SK-N-SH treated with all-trans-retinoic acid at 6 μM for 48 hours (cell line): Measurements from ENCODE around the gene ASB2.

Source experiments
- ATAC-seq: fragments of 200-7000 bp; cut with Tn5 transposase; 3 replicates; pipeline ENCODE4 v1.9.1; 2020; ENCODE audit warnings: mild to moderate bottlenecking, moderate library complexity
- ARNTL ChIP-seq: fragments of 450-650 bp; formaldehyde crosslinking; IDR thresholded peaks from 2 replicates; pipeline ENCODE4 v1.5.0; 2020; ENCODE audit warnings: low read depth, mild to moderate bottlenecking, moderate library complexity, borderline replicate concordance
- CSDC2 ChIP-seq: fragments of 250-450 bp; sonication (Bioruptor Pico); IDR thresholded peaks from 2 replicates; pipeline ENCODE4 v1.5.0; 2020; ENCODE audit warnings: mild to moderate bottlenecking, moderate library complexity
- ESRRG ChIP-seq: fragments of 250-450 bp; sonication (Bioruptor Pico); IDR thresholded peaks from 2 replicates; pipeline ENCODE4 v1.6.1; 2021; ENCODE audit warnings: mild to moderate bottlenecking
- GLIS3 ChIP-seq: fragments of 250-450 bp; sonication (Bioruptor Pico); IDR thresholded peaks from 2 replicates; pipeline ENCODE4 v1.5.0; 2020; ENCODE audit warnings: mild to moderate bottlenecking, moderate library complexity
- OSR1 ChIP-seq: fragments of 250-450 bp; sonication (Bioruptor Pico); IDR thresholded peaks from 2 replicates; pipeline ENCODE4 v1.8.0; 2022; ENCODE audit warnings: moderate library complexity, mild to moderate bottlenecking, inconsistent platforms
- PPARA ChIP-seq: fragments of 250-450 bp; sonication (Bioruptor Pico); IDR thresholded peaks from 2 replicates; pipeline ENCODE4 v1.5.0; 2020; ENCODE audit warnings: mild to moderate bottlenecking, borderline replicate concordance
- RARB ChIP-seq: fragments of 250-450 bp; sonication (Bioruptor Pico); IDR thresholded peaks from 2 replicates; pipeline ENCODE4 v1.8.0; 2021; ENCODE audit warnings: mild to moderate bottlenecking, moderate library complexity
- SNAI2 ChIP-seq: fragments of 250-450 bp; sonication (Bioruptor Pico); IDR thresholded peaks from 2 replicates; pipeline ENCODE4 v1.5.0; 2020; ENCODE audit warnings: mild to moderate bottlenecking, moderate library complexity
- TOX ChIP-seq: fragments of 250-450 bp; sonication (Bioruptor Pico); IDR thresholded peaks from 2 replicates; pipeline ENCODE4 v1.8.0; 2021; ENCODE audit warnings: mild to moderate bottlenecking, moderate library complexity, borderline replicate concordance
- ZC3H10 ChIP-seq: fragments of 250-450 bp; sonication (Bioruptor Pico); IDR thresholded peaks from 2 replicates; pipeline ENCODE4 v1.5.1; 2021; ENCODE audit warnings: mild to moderate bottlenecking, moderate library complexity
- ZFP3 ChIP-seq: fragments of 250-450 bp; sonication (Bioruptor Pico); IDR thresholded peaks from 2 replicates; pipeline ENCODE4 v1.5.0; 2020; ENCODE audit warnings: mild to moderate bottlenecking, moderate library complexity
- ZFP30 ChIP-seq: fragments of 450-650 bp; formaldehyde crosslinking; IDR thresholded peaks from 2 replicates; pipeline ENCODE4 v1.5.0; 2022; ENCODE audit warnings: mild to moderate bottlenecking, moderate library complexity
- ZNF565 ChIP-seq: fragments of 450-650 bp; formaldehyde crosslinking; conservative IDR thresholded peaks from 2 replicates; pipeline ENCODE4 v1.5.0; 2020; ENCODE audit warnings: low read depth, mild to moderate bottlenecking, moderate library complexity
- ZNF70 ChIP-seq: fragments of 450-650 bp; formaldehyde crosslinking; IDR thresholded peaks from 2 replicates; pipeline ENCODE4 v1.5.0; 2020; ENCODE audit warnings: mild to moderate bottlenecking, moderate library complexity
- ZNF8 ChIP-seq: fragments of 450-650 bp; formaldehyde crosslinking; IDR thresholded peaks from 2 replicates; pipeline ENCODE4 v1.5.0; 2020; ENCODE audit warnings: mild to moderate bottlenecking, moderate library complexity
- TF ChIP-seq, protein P1 (sequence below): fragments of 250-450 bp; sonication (Bioruptor Pico); IDR thresholded peaks from 2 replicates; pipeline ENCODE4 v1.5.1; 2021; ENCODE audit warnings: mild to moderate bottlenecking, moderate library complexity
- TF ChIP-seq, protein P2 (sequence below): fragments of 250-450 bp; sonication (Bioruptor Pico); IDR thresholded peaks from 2 replicates; pipeline ENCODE4 v1.8.0; 2020; ENCODE audit warnings: mild to moderate bottlenecking, moderate library complexity, borderline replicate concordance
- TF ChIP-seq, protein P3 (sequence below): fragments of 250-450 bp; sonication (Bioruptor Pico); IDR thresholded peaks from 2 replicates; pipeline ENCODE4 v1.5.1; 2020; ENCODE audit warnings: low read depth, mild to moderate bottlenecking, moderate library complexity
- TF ChIP-seq, protein P4 (sequence below): fragments of 250-450 bp; sonication (Bioruptor Pico); IDR thresholded peaks from 2 replicates; pipeline ENCODE4 v1.8.0; 2021; ENCODE audit warnings: low read depth, mild to moderate bottlenecking, moderate library complexity, borderline replicate concordance

ASB2 gene

DNA sequence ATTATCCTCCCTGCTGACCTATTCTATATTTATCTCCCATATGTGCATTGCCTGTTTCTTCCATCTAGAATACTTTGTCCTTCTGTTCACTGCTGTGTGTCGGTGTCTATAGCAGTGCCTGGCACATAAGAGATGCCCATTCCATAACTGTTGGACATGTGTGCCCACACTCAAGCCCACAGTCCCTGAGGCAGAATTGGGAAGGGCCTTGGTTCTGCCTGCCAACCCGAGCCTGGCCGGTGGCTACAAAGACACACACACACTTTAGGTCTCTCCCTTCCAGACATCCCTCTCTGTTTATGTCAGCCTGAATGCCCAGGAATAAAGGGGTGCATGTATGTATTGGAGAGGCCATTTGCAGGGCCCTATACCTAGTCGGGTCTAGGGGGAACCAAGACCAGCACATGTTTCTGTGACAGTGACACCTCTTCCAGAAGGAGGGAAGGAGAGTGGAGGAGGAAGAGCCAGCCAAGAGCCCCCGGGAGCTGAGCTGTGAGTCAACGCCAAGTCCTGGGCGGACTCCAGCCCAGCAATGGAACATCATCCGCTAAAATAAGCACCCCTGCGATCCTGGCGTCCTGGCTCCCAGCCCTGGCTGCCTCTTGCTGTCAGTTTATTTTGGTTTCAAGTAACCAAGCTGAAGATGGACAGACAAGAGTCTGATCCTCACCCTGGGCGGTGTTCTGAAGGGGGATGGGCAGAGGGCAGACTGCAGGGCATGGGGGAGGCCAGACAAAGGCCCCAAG is 4.3 kb upstream of the ASB2 start:
- TF ChIP-seq ZNF70 (CRISPR knock-in tag) (no peak), CSDC2 (CRISPR knock-in tag) (no peak), GLIS3 (no peak), PPARA (CRISPR knock-in tag) (no peak), SNAI2 (CRISPR knock-in tag) (no peak), ARNTL (no peak)
- TF ChIP-seq, protein P1, sequence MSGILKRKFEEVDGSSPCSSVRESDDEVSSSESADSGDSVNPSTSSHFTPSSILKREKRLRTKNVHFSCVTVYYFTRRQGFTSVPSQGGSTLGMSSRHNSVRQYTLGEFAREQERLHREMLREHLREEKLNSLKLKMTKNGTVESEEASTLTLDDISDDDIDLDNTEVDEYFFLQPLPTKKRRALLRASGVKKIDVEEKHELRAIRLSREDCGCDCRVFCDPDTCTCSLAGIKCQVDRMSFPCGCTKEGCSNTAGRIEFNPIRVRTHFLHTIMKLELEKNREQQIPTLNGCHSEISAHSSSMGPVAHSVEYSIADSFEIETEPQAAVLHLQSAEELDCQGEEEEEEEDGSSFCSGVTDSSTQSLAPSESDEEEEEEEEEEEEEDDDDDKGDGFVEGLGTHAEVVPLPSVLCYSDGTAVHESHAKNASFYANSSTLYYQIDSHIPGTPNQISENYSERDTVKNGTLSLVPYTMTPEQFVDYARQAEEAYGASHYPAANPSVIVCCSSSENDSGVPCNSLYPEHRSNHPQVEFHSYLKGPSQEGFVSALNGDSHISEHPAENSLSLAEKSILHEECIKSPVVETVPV, result no peak
- TF ChIP-seq, protein P2, sequence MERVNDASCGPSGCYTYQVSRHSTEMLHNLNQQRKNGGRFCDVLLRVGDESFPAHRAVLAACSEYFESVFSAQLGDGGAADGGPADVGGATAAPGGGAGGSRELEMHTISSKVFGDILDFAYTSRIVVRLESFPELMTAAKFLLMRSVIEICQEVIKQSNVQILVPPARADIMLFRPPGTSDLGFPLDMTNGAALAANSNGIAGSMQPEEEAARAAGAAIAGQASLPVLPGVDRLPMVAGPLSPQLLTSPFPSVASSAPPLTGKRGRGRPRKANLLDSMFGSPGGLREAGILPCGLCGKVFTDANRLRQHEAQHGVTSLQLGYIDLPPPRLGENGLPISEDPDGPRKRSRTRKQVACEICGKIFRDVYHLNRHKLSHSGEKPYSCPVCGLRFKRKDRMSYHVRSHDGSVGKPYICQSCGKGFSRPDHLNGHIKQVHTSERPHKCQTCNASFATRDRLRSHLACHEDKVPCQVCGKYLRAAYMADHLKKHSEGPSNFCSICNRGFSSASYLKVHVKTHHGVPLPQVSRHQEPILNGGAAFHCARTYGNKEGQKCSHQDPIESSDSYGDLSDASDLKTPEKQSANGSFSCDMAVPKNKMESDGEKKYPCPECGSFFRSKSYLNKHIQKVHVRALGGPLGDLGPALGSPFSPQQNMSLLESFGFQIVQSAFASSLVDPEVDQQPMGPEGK, result no peak
- TF ChIP-seq, protein P3, sequence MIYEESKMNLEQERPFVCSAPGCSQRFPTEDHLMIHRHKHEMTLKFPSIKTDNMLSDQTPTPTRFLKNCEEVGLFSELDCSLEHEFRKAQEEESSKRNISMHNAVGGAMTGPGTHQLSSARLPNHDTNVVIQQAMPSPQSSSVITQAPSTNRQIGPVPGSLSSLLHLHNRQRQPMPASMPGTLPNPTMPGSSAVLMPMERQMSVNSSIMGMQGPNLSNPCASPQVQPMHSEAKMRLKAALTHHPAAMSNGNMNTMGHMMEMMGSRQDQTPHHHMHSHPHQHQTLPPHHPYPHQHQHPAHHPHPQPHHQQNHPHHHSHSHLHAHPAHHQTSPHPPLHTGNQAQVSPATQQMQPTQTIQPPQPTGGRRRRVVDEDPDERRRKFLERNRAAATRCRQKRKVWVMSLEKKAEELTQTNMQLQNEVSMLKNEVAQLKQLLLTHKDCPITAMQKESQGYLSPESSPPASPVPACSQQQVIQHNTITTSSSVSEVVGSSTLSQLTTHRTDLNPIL (CRISPR knock-in tag), result no peak
- ATAC-seq, result no peak; the same call in 2 of the 3 replicates

DNA sequence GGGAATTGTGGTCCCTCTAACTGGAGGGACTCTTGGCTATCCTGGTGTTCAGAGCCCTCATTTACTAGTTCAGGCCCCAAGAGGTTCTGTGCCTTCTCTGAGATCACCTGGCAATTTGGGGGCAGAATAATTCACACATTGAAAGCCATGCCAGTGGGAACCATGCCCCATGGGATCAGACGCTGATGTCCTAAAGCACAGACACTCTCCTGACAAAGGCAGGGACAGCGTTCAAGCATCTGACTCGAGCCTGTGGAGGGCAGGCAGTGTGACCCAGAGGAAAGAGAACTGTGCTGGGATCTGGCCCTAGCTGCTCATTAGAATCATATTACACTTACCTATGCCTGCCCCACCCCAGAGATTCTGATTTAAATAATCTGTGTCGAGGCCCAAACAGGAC is 2.4 kb upstream of the ASB2 start:
- ATAC-seq, result no peak
- TF ChIP-seq, protein P2, result no peak
- TF ChIP-seq TOX (CRISPR knock-in tag) (no peak), ZFP30 (CRISPR knock-in tag) (no peak), PPARA (CRISPR knock-in tag) (no peak), CSDC2 (CRISPR knock-in tag) (no peak), ZNF565 (CRISPR knock-in tag) (no peak), RARB (CRISPR knock-in tag) (no peak), SNAI2 (CRISPR knock-in tag) (no peak), ZFP3 (CRISPR knock-in tag) (no peak), OSR1 (CRISPR knock-in tag) (no peak), ZNF8 (CRISPR knock-in tag) (no peak), ESRRG (CRISPR knock-in tag) (no peak), GLIS3 (no peak), ZC3H10 (CRISPR knock-in tag) (no peak)
- TF ChIP-seq, protein P4, sequence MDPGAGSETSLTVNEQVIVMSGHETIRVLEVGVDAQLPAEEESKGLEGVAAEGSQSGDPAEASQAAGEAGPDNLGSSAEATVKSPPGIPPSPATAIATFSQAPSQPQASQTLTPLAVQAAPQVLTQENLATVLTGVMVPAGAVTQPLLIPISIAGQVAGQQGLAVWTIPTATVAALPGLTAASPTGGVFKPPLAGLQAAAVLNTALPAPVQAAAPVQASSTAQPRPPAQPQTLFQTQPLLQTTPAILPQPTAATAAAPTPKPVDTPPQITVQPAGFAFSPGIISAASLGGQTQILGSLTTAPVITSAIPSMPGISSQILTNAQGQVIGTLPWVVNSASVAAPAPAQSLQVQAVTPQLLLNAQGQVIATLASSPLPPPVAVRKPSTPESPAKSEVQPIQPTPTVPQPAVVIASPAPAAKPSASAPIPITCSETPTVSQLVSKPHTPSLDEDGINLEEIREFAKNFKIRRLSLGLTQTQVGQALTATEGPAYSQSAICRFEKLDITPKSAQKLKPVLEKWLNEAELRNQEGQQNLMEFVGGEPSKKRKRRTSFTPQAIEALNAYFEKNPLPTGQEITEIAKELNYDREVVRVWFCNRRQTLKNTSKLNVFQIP (CRISPR knock-in tag), result no peak
- TF ChIP-seq, protein P1, result no peak
